OCI-LY1 (cell line): ENCODE data around the gene GATA3.

Source experiments
- H2AFZ ChIP-seq: fragments of 200-600 bp; sonication (generic), shearing (Covaris generic); 2 replicates; pipeline ENCODE4 v1.6.0; 2014; ENCODE audit warnings: antibody characterized with exemption, mild to moderate bottlenecking, low read length
- H3F3A ChIP-seq: fragments of 200-600 bp; sonication (generic), shearing (Covaris generic); 2 replicates; pipeline ENCODE4 v1.6.0; 2014; ENCODE audit warnings: mild to moderate bottlenecking, antibody characterized with exemption, low read length, moderate library complexity; ENCODE audit not compliant: insufficient read depth
- H3K27ac ChIP-seq: fragments of 200-600 bp; sonication (generic); 2 replicates; pipeline ENCODE4 v1.5.1; 2014; ENCODE audit warnings: low read length, mixed run types, mild to moderate bottlenecking, low read depth; ENCODE audit not compliant: poor library complexity, severe bottlenecking
- H3K27me3 ChIP-seq: fragments of 200-600 bp; sonication (generic); 2 replicates; pipeline ENCODE4 v1.6.0; 2014; ENCODE audit warnings: antibody characterized with exemption, mild to moderate bottlenecking, low read length, moderate library complexity; ENCODE audit not compliant: insufficient read depth
- H3K36me3 ChIP-seq: fragments of 200-600 bp; sonication (generic); 2 replicates; pipeline ENCODE4 v1.6.1; 2014; ENCODE audit warnings: mild to moderate bottlenecking, antibody characterized with exemption, low read length, moderate library complexity, mixed read lengths; ENCODE audit not compliant: insufficient read depth
- H3K4me1 ChIP-seq: fragments of 200-600 bp; sonication (generic); 2 replicates; pipeline ENCODE4 v1.5.1; 2014; ENCODE audit warnings: mild to moderate bottlenecking, low read length, moderate library complexity; ENCODE audit not compliant: insufficient read depth, severe bottlenecking
- H3K4me2 ChIP-seq: fragments of 200-600 bp; sonication (generic), shearing (Covaris generic); 2 replicates; pipeline ENCODE4 v1.6.1; 2014; ENCODE audit warnings: low read length
- H3K4me3 ChIP-seq: fragments of 200-600 bp; sonication (generic); 2 replicates; pipeline ENCODE4 v1.5.1; 2014; ENCODE audit warnings: low read length, low read depth, mild to moderate bottlenecking, mixed read lengths; ENCODE audit not compliant: poor library complexity, severe bottlenecking
- H3K79me2 ChIP-seq: fragments of 200-600 bp; shearing (Covaris generic); 2 replicates; pipeline ENCODE4 v1.6.1; 2016; ENCODE audit warnings: mixed run types, low read length, mixed read lengths; ENCODE audit not compliant: insufficient read depth
- H3K9ac ChIP-seq: fragments of 200-600 bp; sonication (generic), shearing (Covaris generic); 2 replicates; pipeline ENCODE4 v1.6.1; 2014; ENCODE audit warnings: mild to moderate bottlenecking, low read length, mixed read lengths
- H3K9me2 ChIP-seq: fragments of 200-600 bp; sonication (generic), shearing (Covaris generic); 2 replicates; pipeline ENCODE4 v1.6.1; 2014; ENCODE audit warnings: low read depth, mild to moderate bottlenecking, low read length, mixed read lengths
- H3K9me3 ChIP-seq: fragments of 200-600 bp; shearing (Covaris generic); 2 replicates; pipeline ENCODE4 v1.6.1; 2014; ENCODE audit warnings: low read length, mixed read lengths
- H4K20me1 ChIP-seq: fragments of 200-600 bp; sonication (generic), shearing (Covaris generic); 2 replicates; pipeline ENCODE4 v1.6.0; 2016; ENCODE audit warnings: mild to moderate bottlenecking, low read length; ENCODE audit not compliant: insufficient read depth
- CTCF ChIP-seq: fragments of 200-600 bp; sonication (generic), shearing (Covaris generic); IDR thresholded peaks from 2 replicates; pipeline ENCODE4 v1.5.1; 2017; ENCODE audit warnings: mild to moderate bottlenecking, antibody characterized with exemption, low read length, moderate library complexity, mixed read lengths
- EZH2 ChIP-seq: fragments of 200-600 bp; sonication (generic), shearing (Covaris generic); IDR thresholded peaks from 2 replicates; pipeline ENCODE4 v1.8.0; 2017; ENCODE audit warnings: borderline replicate concordance, mixed run types, mild to moderate bottlenecking, antibody characterized with exemption, low read length, moderate library complexity, mixed read lengths

Gene GATA3

GRCh38 chr10:8033812-8034465 lies 20.5 kb upstream of the GATA3 start:
- no peaks in the 10 kb centered on the region for H4K20me1 ChIP-seq
- H2AFZ ChIP-seq, result no peak overlapping the region
- H3F3A ChIP-seq, result no peaks in the 10 kb centered on the region
- H3K9me3 ChIP-seq, result no peaks in the 10 kb centered on the region
- no peak overlapping the region for H3K4me2 ChIP-seq
- no peaks in the 10 kb centered on the region; the same call in 1 of the 2 replicates for H3K27me3 ChIP-seq
- H3K4me3 ChIP-seq, result no peak overlapping the region
- H3K27ac ChIP-seq, result no peak overlapping the region
- H3K9ac ChIP-seq, result no peak overlapping the region
- no peaks in the 10 kb centered on the region for H3K9me2 ChIP-seq
- H3K4me1 ChIP-seq, result no peaks in the 10 kb centered on the region
- no peak for TF ChIP-seq EZH2
- TF ChIP-seq CTCF, result no peak
- H3K79me2 ChIP-seq, result no peaks in the 10 kb centered on the region
- no peaks in the 10 kb centered on the region for H3K36me3 ChIP-seq

GRCh38 chr10:8034466-8035005 lies 20.0 kb upstream of the GATA3 start:
- Histone ChIP-seq H3K27me3 (no peaks in the 10 kb centered on the region; the same call in 1 of the 2 replicates), H2AFZ (no peak overlapping the region), H3K36me3 (no peaks in the 10 kb centered on the region), H3K9me3 (no peaks in the 10 kb centered on the region), H4K20me1 (no peaks in the 10 kb centered on the region), H3K27ac (no peak overlapping the region), H3F3A (no peaks in the 10 kb centered on the region), H3K4me1 (no peaks in the 10 kb centered on the region), H3K9me2 (no peaks in the 10 kb centered on the region), H3K9ac (no peak overlapping the region), H3K79me2 (no peaks in the 10 kb centered on the region), H3K4me2 (no peak overlapping the region), H3K4me3 (no peak overlapping the region)
- TF ChIP-seq EZH2, result no peak
- no peak for TF ChIP-seq CTCF

- Histone ChIP-seq H3K36me3 (no peaks in the 10 kb centered on the region), H3K9me2 (no peaks in the 10 kb centered on the region), H3K79me2 (no peaks in the 10 kb centered on the region), H3K4me1 (no peaks in the 10 kb centered on the region), H4K20me1 (no peaks in the 10 kb centered on the region), H3K27me3 (no peaks in the 10 kb centered on the region; the same call in 1 of the 2 replicates), H3K4me3 (no peak overlapping the region), H3K27ac (no peak overlapping the region), H2AFZ (no peak overlapping the region), H3K9me3 (no peaks in the 10 kb centered on the region), H3K4me2 (no peak overlapping the region), H3K9ac (no peak overlapping the region), H3F3A (no peaks in the 10 kb centered on the region)
- TF ChIP-seq EZH2 (no peak), CTCF (no peak)
These were observed 19.4 kb upstream of the GATA3 start for GRCh38 chr10:8035006-8035640.
